Esophagus squamous epithelium (tissue), 5 donors: ENCODE measurements around the gene FLVCR1. TPM values are rescaled to one million over a fixed set of nuclear protein-coding genes. Genes with fewer than 3 reads are reported as not detected.

ENCODE experiments used
- DNase-seq: peaks from one replicate; lab custom pipeline; 2025; lab: John Stamatoyannopoulos, UW
- H3K27ac ChIP-seq, 4 donors: fragments of 200-600 bp; sonication (generic); one replicate each; pipeline ENCODE4 v1.5.1; 2016 to 2019; ENCODE audit warnings: mild to moderate bottlenecking in 1 of 4
- H3K27me3 ChIP-seq, 4 donors: fragments of 200-600 bp; sonication (generic); 1 replicate in 3 of 4; 2 replicates in 1 of 4; pipeline versions ENCODE4 v1.5.1 to v1.6.0; 2017 to 2021; ENCODE audit warnings: antibody characterized with exemption in 1 of 4
- H3K36me3 ChIP-seq, 3 donors: fragments of 200-600 bp; sonication (generic); one replicate each; pipeline ENCODE4 v1.5.1; 2016 to 2019
- H3K4me1 ChIP-seq, 3 donors: fragments of 200-600 bp; sonication (generic); one replicate each; pipeline ENCODE4 v1.5.1; 2017 to 2019
- H3K4me3 ChIP-seq, 4 donors: fragments of 200-600 bp; sonication (generic); 1 replicate in 3 of 4; 2 replicates in 1 of 4; pipeline ENCODE4 v1.5.1; 2016 to 2019; ENCODE audit warnings: mild to moderate bottlenecking in 2 of 4, moderate library complexity in 1 of 4
- H3K9me3 ChIP-seq, 3 donors: fragments of 200-600 bp; sonication (generic); one replicate each; pipeline ENCODE4 v1.5.1; 2016 to 2019
- POLR2A ChIP-seq, 4 donors: fragments of 450-650 bp; IDR thresholded peaks; one replicate each; pipeline ENCODE4 v1.6.1; 2017; ENCODE audit warnings: antibody characterized with exemption in 4 of 4, mild to moderate bottlenecking in 4 of 4, moderate library complexity in 3 of 4
- WGBS, 2 donors: methylation state at CpG; one replicate each; pipeline ENCODE4 v1.1.5; 2018; 5-methylcytosine and 5-hydroxymethylcytosine counted together
- intact Hi-C: fragments of 100-400 bp; cut with DNase I; formaldehyde crosslinking; loops from one replicate; pipeline ENCODE4 v1.15.0; 2022
- total RNA-seq, 4 donors: library from RNA; depleted of rRNA; stranded (reverse); fragments of >200 nt; gene quantifications; one replicate each; pipeline ENCODE4 v1.1.0, GENCODE V29; 2016
- TF ChIP-seq, protein P1 (sequence below), 6 experiments: fragments of 450-650 bp in 4 of 6; fragments of 200-600 bp in 2 of 6; sonication (generic) in 2 of 6; IDR thresholded peaks; one replicate each; pipeline ENCODE4 v1.5.1; 2016 to 2019; ENCODE audit warnings: antibody characterized with exemption in 6 of 6, mild to moderate bottlenecking in 4 of 6, moderate library complexity in 4 of 6
- donor health status: DM: yes; HTN: yes; CAD: no.

The FLVCR1 gene
- total RNA-seq, 4 donors from 2014 or later = 2.4 to 8.0 (median 4.3) TPM

DNA sequence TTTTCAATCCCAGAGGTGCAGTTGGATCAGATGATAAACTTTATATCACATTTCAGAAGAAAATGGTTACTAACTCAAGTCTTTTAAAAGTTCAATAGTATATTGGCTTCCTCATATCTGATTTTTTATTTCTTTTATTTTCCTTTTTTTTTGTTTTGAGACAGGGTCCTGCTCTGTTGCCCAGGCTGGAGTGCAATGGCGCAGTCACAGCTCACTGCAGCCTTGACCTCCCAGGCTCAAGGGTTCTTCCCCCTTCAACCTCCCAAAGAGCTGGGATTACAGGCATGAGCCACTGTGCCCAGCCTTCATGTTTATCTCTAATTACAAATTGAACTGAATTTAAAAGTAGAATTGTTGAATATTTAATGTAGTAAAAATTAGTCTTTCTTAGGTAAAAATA is 13.9 kb downstream of the FLVCR1 start:
- H3K36me3 ChIP-seq = peaks cover 0 to 57% (median 0%) of the 10 kb centered on the region in 3 donors

DNA sequence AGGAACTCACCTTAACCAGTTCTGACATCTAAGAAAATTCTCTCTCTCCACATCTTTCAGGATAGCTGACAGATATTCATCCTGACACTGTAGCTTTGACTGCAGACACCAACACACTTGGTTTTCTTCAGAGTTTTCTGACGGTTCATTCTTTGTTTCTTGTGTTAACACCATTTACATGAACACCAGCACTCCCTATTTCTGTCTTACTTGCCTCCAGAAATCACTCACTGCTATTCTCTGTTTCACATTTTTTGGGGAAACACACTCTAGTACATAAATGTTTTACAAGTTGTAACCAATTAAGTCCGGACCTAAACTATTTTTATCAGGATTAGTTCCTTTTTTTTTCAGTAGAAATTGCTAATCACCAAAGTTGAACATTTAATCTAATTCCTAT is 15.4 kb downstream of the FLVCR1 start:
- DNase-seq = no peak
- Histone ChIP-seq H3K27ac (no peak overlapping the region), H3K9me3 (no peaks in the 10 kb centered on the region), H3K36me3 (peaks cover 0 to 60% (median 0%) of the 10 kb centered on the region in 3 donors), H3K27me3 (no peaks in the 10 kb centered on the region), H3K4me1 (peaks cover 0 to 6% (median 0%) of the 10 kb centered on the region in 3 donors), H3K4me3 (no peak overlapping the region)
- WGBS, 2 donors = 59 to 62% methylated on average over 2 of the region's 2 CpGs
- intact Hi-C loops = no loop called here
- TF ChIP-seq, protein P1, sequence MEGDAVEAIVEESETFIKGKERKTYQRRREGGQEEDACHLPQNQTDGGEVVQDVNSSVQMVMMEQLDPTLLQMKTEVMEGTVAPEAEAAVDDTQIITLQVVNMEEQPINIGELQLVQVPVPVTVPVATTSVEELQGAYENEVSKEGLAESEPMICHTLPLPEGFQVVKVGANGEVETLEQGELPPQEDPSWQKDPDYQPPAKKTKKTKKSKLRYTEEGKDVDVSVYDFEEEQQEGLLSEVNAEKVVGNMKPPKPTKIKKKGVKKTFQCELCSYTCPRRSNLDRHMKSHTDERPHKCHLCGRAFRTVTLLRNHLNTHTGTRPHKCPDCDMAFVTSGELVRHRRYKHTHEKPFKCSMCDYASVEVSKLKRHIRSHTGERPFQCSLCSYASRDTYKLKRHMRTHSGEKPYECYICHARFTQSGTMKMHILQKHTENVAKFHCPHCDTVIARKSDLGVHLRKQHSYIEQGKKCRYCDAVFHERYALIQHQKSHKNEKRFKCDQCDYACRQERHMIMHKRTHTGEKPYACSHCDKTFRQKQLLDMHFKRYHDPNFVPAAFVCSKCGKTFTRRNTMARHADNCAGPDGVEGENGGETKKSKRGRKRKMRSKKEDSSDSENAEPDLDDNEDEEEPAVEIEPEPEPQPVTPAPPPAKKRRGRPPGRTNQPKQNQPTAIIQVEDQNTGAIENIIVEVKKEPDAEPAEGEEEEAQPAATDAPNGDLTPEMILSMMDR (IDR thresholded peaks at IDR 0.05) = no peak
- TF ChIP-seq POLR2A (IDR thresholded peaks at IDR 0.05) = no peak

More for the DNA sequence above, 13.9 kb downstream of the FLVCR1 start:
- Histone ChIP-seq H3K4me1 (peaks cover 0 to 6% (median 0%) of the 10 kb centered on the region in 3 donors), H3K9me3 (no peaks in the 10 kb centered on the region), H3K27ac (no peak overlapping the region), H3K27me3 (no peaks in the 10 kb centered on the region), H3K4me3 (no peak overlapping the region)
- intact Hi-C loops = no loop called here
- WGBS, 2 donors = 0 to 100% methylated on average over 1 of the region's 1 CpG
- DNase-seq = no peak
- TF ChIP-seq POLR2A (IDR thresholded peaks at IDR 0.05) = no peak
- TF ChIP-seq, protein P1 (IDR thresholded peaks at IDR 0.05) = no peak

DNA sequence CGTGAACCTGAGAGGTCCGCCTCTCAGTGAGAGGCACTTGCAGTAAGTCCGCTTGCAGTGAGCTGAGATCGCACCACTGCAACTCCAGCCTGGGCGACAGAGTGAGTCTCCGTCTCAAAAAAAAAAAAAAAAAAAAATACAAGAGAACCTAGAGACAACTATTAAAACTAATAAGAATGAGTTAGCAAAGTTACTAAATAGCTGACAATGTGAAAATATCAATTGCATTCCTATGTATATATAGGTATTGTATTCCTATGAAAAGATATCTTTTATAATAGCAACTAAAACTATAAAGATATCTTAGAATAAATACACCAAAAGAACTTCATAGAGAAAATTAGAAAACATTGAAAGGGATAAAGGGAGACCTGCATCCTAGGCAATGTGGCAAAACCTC is 20.3 kb downstream of the FLVCR1 start:
- Histone ChIP-seq H3K4me3 (no peak overlapping the region), H3K27ac (no peak overlapping the region), H3K27me3 (no peaks in the 10 kb centered on the region), H3K36me3 (peaks cover 0 to 66% (median 0%) of the 10 kb centered on the region in 3 donors), H3K4me1 (no peaks in the 10 kb centered on the region), H3K9me3 (no peaks in the 10 kb centered on the region)
- TF ChIP-seq POLR2A (IDR thresholded peaks at IDR 0.05) = no peak
- TF ChIP-seq, protein P1 (IDR thresholded peaks at IDR 0.05) = no peak
- intact Hi-C loops = no loop called here
- no peak for DNase-seq
- 78 to 100% methylated on average over 3 to 4 of the region's 6 CpGs for WGBS, 2 donors

DNA sequence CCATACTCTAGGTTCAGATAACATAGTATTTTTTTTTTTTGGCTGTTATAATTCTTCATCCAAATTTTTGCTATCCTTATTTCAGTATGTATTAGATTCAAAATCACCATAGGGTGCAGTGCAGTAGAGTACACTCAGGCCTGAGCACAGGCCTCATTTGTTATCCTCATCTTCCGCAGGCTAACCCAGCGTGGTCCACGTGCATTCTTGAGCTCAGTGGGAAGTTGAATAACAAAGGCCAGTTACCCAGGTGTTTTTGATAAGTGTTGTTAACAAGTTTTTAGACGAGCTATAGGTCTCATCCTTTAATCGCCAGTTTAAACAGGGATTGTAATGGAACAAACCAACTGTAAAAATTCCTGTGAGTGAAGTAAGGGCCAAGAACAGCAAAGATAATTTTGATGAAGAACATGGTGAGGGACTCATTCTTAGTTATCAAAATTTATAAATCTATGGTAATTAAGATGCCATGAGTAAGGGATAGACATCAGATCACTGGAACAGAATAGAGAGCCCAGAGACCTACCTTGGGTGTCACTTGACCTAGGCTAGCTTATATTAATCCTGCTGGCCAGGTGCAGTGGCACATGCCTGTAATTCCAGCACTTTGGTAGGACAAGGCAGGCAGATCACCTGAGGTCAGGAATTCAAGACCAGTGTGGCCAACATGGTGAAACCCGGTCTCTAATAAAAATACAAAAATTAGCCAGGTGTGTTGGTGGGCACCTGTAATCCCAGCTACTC is 22.0 kb downstream of the FLVCR1 start:
- H3K27me3 ChIP-seq = no peaks in the 10 kb centered on the region
- 86 to 87% methylated on average over 6 of the region's 6 CpGs for WGBS, 2 donors
- peaks cover 0 to 68% (median 0%) of the 10 kb centered on the region in 3 donors for H3K36me3 ChIP-seq
- no peak overlapping the region for H3K4me3 ChIP-seq
- DNase-seq = no peak
- no peak overlapping the region for H3K27ac ChIP-seq
- H3K4me1 ChIP-seq = no peaks in the 10 kb centered on the region
- H3K9me3 ChIP-seq = no peaks in the 10 kb centered on the region
- intact Hi-C loops = no loop called here
- TF ChIP-seq, protein P1 (IDR thresholded peaks at IDR 0.05) = no peak
- no peak for TF ChIP-seq POLR2A (IDR thresholded peaks at IDR 0.05)

DNA sequence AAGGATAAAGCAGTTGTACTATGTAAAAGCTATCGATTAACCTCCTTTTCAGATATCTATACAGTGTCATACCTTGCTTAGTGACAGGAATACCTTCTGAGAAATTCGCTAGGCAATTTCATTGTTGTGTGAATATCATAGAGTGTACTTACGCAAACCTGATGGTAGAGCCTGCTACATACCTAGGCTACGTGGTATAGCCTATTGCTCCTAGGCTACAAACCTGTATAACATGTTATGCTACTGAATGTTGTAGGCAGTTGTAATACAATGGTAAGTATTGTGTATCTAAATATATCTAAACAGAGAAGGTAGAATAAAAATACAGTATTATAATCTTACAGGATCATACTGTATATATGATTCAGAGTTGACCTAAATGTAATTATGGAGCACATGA is 26.5 kb downstream of the FLVCR1 start:
- Histone ChIP-seq H3K27ac (no peak overlapping the region), H3K36me3 (peaks cover 0 to 76% (median 7%) of the 10 kb centered on the region in 3 donors), H3K27me3 (no peaks in the 10 kb centered on the region), H3K9me3 (no peaks in the 10 kb centered on the region), H3K4me1 (no peaks in the 10 kb centered on the region), H3K4me3 (no peak overlapping the region)
- intact Hi-C loops = no loop called here
- no peak for DNase-seq
- WGBS, 2 donors = 69% methylated on average over 4 of the region's 4 CpGs
- no peak for TF ChIP-seq POLR2A (IDR thresholded peaks at IDR 0.05)
- TF ChIP-seq, protein P1 (IDR thresholded peaks at IDR 0.05) = no peak
